GM12875 (cell line): ENCODE results near the gene CASTOR1.

Experiments
- H3K4me3 ChIP-seq: one replicate; pipeline ENCODE4 v1.5.1; 2011; ENCODE audit warnings: low read depth, low read length, control low read depth
- TF ChIP-seq, protein P1 (sequence below): IDR thresholded peaks from 2 replicates; pipeline ENCODE4 v1.5.1; 2011; ENCODE audit warnings: low read depth, mild to moderate bottlenecking, control low read depth, inconsistent platforms, low read length, moderate library complexity, borderline replicate concordance; ENCODE audit not compliant: insufficient read depth

The CASTOR1 gene

DNA sequence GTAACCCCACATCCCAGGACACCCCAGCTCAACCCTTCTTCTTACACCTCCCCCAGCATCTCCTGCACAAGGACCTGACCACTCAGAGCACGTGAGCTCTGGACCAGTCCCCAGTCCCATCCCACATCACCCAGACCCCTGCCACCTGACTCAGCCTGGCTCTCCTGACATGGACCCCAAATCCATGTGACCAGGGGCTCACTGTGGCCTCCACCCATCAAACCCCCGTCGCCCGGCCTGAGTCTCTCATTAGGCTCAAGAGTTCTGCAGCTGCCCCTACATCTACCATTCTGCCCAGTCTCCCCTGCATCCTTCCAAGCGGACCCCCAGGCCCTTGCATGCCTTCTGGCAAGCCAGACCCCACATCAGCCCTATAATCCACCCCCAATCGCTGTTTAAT, 40.8 kb downstream of the CASTOR1 start:
- TF ChIP-seq, protein P1, sequence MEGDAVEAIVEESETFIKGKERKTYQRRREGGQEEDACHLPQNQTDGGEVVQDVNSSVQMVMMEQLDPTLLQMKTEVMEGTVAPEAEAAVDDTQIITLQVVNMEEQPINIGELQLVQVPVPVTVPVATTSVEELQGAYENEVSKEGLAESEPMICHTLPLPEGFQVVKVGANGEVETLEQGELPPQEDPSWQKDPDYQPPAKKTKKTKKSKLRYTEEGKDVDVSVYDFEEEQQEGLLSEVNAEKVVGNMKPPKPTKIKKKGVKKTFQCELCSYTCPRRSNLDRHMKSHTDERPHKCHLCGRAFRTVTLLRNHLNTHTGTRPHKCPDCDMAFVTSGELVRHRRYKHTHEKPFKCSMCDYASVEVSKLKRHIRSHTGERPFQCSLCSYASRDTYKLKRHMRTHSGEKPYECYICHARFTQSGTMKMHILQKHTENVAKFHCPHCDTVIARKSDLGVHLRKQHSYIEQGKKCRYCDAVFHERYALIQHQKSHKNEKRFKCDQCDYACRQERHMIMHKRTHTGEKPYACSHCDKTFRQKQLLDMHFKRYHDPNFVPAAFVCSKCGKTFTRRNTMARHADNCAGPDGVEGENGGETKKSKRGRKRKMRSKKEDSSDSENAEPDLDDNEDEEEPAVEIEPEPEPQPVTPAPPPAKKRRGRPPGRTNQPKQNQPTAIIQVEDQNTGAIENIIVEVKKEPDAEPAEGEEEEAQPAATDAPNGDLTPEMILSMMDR, result no peak
- no peak overlapping the region for H3K4me3 ChIP-seq

DNA sequence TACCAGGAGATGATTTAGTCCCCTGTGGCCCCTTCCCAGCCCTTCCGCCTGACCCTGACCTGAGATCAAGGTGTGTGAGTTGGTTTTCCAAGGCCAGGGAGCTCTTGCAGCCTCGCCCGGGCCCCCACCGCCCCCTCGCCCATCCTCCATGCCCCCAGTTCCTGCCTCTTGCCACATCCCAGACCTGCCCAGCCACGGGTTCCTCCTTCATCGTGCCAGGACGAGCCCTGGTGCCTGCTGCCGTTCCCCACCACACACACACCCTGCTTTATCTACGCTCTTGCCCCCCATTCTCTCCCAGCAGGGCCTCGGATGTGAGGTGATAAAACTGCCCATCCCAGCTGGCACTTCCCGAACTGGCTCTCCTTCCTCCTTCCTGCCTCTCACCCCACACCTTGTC, 41.3 kb downstream of the CASTOR1 start:
- TF ChIP-seq, protein P1, result no peak
- H3K4me3 ChIP-seq, result no peak overlapping the region

DNA sequence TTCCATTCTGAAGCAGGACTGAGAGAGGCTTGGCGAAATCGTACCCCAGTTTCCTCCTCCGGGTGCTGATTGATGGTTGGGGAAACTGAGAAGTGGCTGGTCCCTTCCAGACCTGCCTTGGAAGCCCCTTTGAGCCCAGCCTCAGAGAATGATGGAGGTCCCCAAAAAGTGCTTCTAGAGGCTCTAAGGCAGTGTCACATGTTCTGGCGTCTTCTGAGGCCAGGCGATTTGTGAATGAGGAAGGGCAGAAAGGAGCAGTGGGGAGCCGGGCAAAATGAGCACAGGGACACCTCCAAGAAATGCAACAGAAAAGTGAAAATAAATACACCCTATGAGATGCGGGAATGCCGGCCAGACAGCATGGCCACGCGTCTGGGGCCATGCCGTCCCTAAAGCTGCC, 41.7 kb downstream of the CASTOR1 start:
- H3K4me3 ChIP-seq, result no peak overlapping the region
- TF ChIP-seq, protein P1, result no peak

DNA sequence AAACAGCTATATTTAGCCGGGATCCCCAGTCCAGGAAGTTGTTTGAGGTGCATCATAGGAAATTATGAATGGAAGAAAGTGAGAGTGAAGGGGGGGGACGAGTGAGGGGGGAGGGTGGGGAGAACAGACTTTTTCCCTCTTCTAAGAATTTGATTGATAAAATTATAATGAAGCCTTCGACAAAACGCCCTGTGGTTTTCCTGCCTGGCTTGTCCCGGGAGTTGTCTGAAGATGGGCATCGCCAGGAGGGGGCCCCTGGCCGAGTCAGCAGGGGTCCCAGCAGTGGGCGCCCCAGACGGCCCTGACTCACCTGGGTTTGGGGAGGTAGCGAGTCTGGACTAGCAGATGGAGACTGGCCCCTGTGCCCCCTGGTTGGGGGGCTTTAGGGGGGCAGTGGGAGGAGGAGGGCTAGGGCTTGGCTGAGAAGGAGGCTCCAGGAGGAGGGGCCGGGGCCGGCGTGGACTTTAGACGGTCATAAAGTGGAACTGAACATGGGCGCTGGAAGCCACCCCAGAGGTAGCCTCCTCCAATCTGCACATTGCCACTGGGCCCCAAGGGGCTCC, 42.4 kb downstream of the CASTOR1 start:
- TF ChIP-seq, protein P1, result no peak
- no peak overlapping the region for H3K4me3 ChIP-seq

DNA sequence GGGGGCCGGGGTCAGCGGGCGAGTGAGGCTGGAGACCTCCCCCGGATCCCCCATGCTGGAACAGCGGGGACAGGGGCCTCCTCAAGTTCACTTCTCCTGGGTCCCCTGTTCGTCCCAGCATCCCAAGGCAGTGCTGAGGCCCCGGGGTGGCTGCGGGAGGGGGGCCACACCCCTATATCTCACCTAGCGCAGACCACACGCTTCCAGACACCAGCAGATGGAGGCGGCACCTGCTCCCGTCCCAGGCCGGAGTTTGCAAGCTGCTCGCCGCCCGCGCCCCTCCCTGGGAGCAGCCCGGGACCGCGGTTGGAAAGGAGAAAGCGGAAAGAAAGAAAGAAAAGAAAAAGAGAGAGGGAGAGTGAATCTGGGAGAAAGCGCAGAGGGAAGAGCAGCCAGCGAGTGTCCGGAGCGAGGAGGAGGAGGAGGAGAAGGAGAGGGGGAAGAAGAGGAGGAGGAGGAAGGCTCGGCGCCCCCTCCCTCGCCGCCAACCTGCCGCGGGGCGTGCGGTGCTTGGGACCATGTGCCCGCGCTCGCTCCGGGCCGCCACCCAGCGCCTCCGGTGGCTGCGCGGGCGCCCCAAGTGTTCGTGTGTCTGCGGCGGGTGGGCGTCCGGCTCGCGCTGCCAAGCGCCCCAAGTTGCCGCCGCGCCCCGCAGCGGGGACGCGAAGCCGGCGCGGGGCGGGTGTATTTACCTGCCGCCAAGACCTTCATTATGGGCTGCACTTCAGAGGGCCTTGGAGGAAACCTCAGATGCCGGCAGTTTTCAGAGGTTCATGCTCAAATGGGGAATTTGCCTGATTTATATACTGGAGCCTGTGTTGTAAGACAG, 43.1 kb downstream of the CASTOR1 start, which contains the start of gene LIF:
LIF (minus strand) TSS at position 775 of the 829 bp plus-strand sequence; CDS start at position 711, 64 bp downstream.
- H3K4me3 ChIP-seq, result peak within 1 kb of the TSS; percentile 32
- TF ChIP-seq, protein P1, result peak; percentile 36

DNA sequence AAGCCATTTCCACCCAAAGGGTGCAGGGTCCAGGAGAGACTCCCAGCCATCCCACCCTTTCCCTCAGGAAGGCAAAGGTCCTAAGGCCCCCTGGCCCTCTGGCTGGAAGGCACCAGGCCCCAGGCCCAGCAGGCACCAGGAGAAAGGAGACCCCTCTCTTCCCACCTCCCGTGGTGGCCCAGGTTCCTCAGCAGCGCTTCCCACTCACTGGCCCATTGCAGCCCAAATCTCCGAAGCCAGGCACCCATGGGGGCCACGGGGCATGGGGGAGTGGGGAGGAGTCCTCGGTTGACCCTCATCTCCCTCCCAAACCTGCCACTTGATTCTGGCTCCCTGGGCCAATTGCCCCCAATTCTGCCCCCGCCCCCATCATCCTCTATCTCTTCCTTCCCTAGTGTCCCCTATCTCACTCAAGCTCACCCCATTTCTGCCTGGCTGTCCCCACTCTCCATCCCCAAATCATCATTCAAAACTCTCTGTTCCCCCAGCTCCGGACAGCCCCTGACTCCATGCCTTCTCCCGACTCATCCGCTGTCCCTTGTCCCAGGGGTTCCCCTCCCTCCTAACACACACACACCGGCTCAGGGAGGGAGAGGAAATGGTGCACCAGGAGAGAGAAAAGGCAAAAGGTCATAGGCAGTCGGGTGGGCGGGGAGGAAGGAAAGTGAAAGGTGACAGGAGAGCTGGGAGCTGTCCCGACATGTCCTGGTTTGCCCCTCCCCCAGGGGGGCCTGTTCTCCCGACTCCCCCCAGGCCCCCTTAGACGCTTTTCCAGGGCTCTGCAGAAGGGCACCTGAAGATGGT, 43.9 kb downstream of the CASTOR1 start:
- TF ChIP-seq, protein P1, result no peak
- peak overlapping the region; percentile 10 for H3K4me3 ChIP-seq
